Measurements from ENCODE around the gene TRUB2. TPM values are rescaled to one million over a fixed set of nuclear protein-coding genes. Genes with fewer than 3 reads are reported as not detected.

Gene TRUB2
- polyA plus RNA-seq, 1 donor, result 30.2 TPM

- no CpG with 5 or more reads among the region's 14 CpGs for WGBS (ENCODE audit: insufficient coverage, low lambda C conversion rate)
- Histone ChIP-seq H3K27ac (ENCODE audit: low read length) (no peak overlapping the region), H3K9me3 (ENCODE audit: control insufficient read depth, low read depth, low read length) (no peaks in the 10 kb centered on the region), H3K27me3 (ENCODE audit: control insufficient read depth, insufficient read depth, low read length) (no peaks in the 10 kb centered on the region), H3K36me3 (ENCODE audit: control insufficient read depth, insufficient read depth, low read length) (peaks cover 9% of the 10 kb centered on the region), H3K4me1 (ENCODE audit: control insufficient read depth, insufficient read depth, low read length) (peaks cover 12% of the 10 kb centered on the region), H3K4me3 (ENCODE audit: low read length) (peak overlapping the region; percentile 38)
- DNase-seq, result no peak
Measured at GRCh38 chr9:128361296-128361985, 39.2 kb upstream of the TRUB2 start.

- Histone ChIP-seq H3K27me3 (ENCODE audit: control insufficient read depth, insufficient read depth, low read length) (no peaks in the 10 kb centered on the region), H3K36me3 (ENCODE audit: control insufficient read depth, insufficient read depth, low read length) (peaks cover 13% of the 10 kb centered on the region), H3K4me3 (ENCODE audit: low read length) (no peak overlapping the region), H3K4me1 (ENCODE audit: control insufficient read depth, insufficient read depth, low read length) (peaks cover 12% of the 10 kb centered on the region), H3K9me3 (ENCODE audit: control insufficient read depth, low read depth, low read length) (no peaks in the 10 kb centered on the region), H3K27ac (ENCODE audit: low read length) (no peak overlapping the region)
- no peak for DNase-seq
- WGBS (ENCODE audit: insufficient coverage, low lambda C conversion rate), result no CpG with 5 or more reads among the region's 2 CpGs
Measured at GRCh38 chr9:128360826-128361225, 38.6 kb upstream of the TRUB2 start.

- Histone ChIP-seq H3K4me3 (ENCODE audit: low read length) (no peak overlapping the region), H3K36me3 (ENCODE audit: control insufficient read depth, insufficient read depth, low read length) (peaks cover 30% of the 10 kb centered on the region)
Measured at GRCh38 chr9:128358861-128359260, 36.6 kb upstream of the TRUB2 start.

GRCh38 chr9:128358090-128358489 lies 35.8 kb upstream of the TRUB2 start:
- Histone ChIP-seq H3K27me3 (ENCODE audit: control insufficient read depth, insufficient read depth, low read length) (no peaks in the 10 kb centered on the region), H3K27ac (ENCODE audit: low read length) (no peak overlapping the region), H3K9me3 (ENCODE audit: control insufficient read depth, low read depth, low read length) (no peaks in the 10 kb centered on the region), H3K36me3 (ENCODE audit: control insufficient read depth, insufficient read depth, low read length) (peaks cover 33% of the 10 kb centered on the region), H3K4me3 (ENCODE audit: low read length) (no peak overlapping the region), H3K4me1 (ENCODE audit: control insufficient read depth, insufficient read depth, low read length) (peaks cover 5% of the 10 kb centered on the region)
- no CpG with 5 or more reads among the region's 8 CpGs for WGBS (ENCODE audit: insufficient coverage, low lambda C conversion rate)
- no peak for DNase-seq

More at GRCh38 chr9:128358861-128359260, 36.6 kb upstream of the TRUB2 start:
- WGBS (ENCODE audit: insufficient coverage, low lambda C conversion rate), result no CpG with 5 or more reads among the region's 4 CpGs
- peaks cover 5% of the 10 kb centered on the region for H3K4me1 ChIP-seq (ENCODE audit: control insufficient read depth, insufficient read depth, low read length)
- no peaks in the 10 kb centered on the region for H3K27me3 ChIP-seq (ENCODE audit: control insufficient read depth, insufficient read depth, low read length)
- no peak for DNase-seq
- H3K9me3 ChIP-seq (ENCODE audit: control insufficient read depth, low read depth, low read length), result no peaks in the 10 kb centered on the region
- no peak overlapping the region for H3K27ac ChIP-seq (ENCODE audit: low read length)

GRCh38 chr9:128355451-128355850 lies 33.2 kb upstream of the TRUB2 start:
- no peaks in the 10 kb centered on the region for H3K9me3 ChIP-seq (ENCODE audit: control insufficient read depth, low read depth, low read length)
- WGBS (ENCODE audit: insufficient coverage, low lambda C conversion rate), result no CpG with 5 or more reads among the region's 19 CpGs
- H3K27me3 ChIP-seq (ENCODE audit: control insufficient read depth, insufficient read depth, low read length), result no peaks in the 10 kb centered on the region
- no peak for DNase-seq
- H3K4me3 ChIP-seq (ENCODE audit: low read length), result no peak overlapping the region
- H3K27ac ChIP-seq (ENCODE audit: low read length), result no peak overlapping the region
- no peaks in the 10 kb centered on the region for H3K4me1 ChIP-seq (ENCODE audit: control insufficient read depth, insufficient read depth, low read length)
- peaks cover 44% of the 10 kb centered on the region for H3K36me3 ChIP-seq (ENCODE audit: control insufficient read depth, insufficient read depth, low read length)

GRCh38 chr9:128349772-128350171 lies 27.5 kb upstream of the TRUB2 start:
- Histone ChIP-seq H3K36me3 (ENCODE audit: control insufficient read depth, insufficient read depth, low read length) (peaks cover 64% of the 10 kb centered on the region), H3K4me1 (ENCODE audit: control insufficient read depth, insufficient read depth, low read length) (no peaks in the 10 kb centered on the region), H3K4me3 (ENCODE audit: low read length) (no peak overlapping the region), H3K27me3 (ENCODE audit: control insufficient read depth, insufficient read depth, low read length) (no peaks in the 10 kb centered on the region), H3K9me3 (ENCODE audit: control insufficient read depth, low read depth, low read length) (no peaks in the 10 kb centered on the region), H3K27ac (ENCODE audit: low read length) (no peak overlapping the region)
- no CpG with 5 or more reads among the region's 6 CpGs for WGBS (ENCODE audit: insufficient coverage, low lambda C conversion rate)
- no peak for DNase-seq

- Histone ChIP-seq H3K36me3 (ENCODE audit: control insufficient read depth, insufficient read depth, low read length) (peaks cover 64% of the 10 kb centered on the region), H3K27ac (ENCODE audit: low read length) (no peak overlapping the region)
Measured at GRCh38 chr9:128349125-128349524, 26.9 kb upstream of the TRUB2 start.

GRCh38 chr9:128344931-128345605 lies 22.8 kb upstream of the TRUB2 start:
- Histone ChIP-seq H3K4me3 (ENCODE audit: low read length) (no peak overlapping the region), H3K27me3 (ENCODE audit: control insufficient read depth, insufficient read depth, low read length) (no peaks in the 10 kb centered on the region), H3K36me3 (ENCODE audit: control insufficient read depth, insufficient read depth, low read length) (peaks cover 61% of the 10 kb centered on the region), H3K27ac (ENCODE audit: low read length) (no peak overlapping the region), H3K4me1 (ENCODE audit: control insufficient read depth, insufficient read depth, low read length) (peaks cover 21% of the 10 kb centered on the region), H3K9me3 (ENCODE audit: control insufficient read depth, low read depth, low read length) (peaks cover 4% of the 10 kb centered on the region)
- DNase-seq, result no peak
- 90% methylated on average over 4 of the region's 28 CpGs for WGBS (ENCODE audit: insufficient coverage, low lambda C conversion rate)

More at GRCh38 chr9:128349125-128349524, 26.9 kb upstream of the TRUB2 start:
- H3K9me3 ChIP-seq (ENCODE audit: control insufficient read depth, low read depth, low read length), result no peaks in the 10 kb centered on the region
- H3K27me3 ChIP-seq (ENCODE audit: control insufficient read depth, insufficient read depth, low read length), result no peaks in the 10 kb centered on the region
- WGBS (ENCODE audit: insufficient coverage, low lambda C conversion rate), result no CpG with 5 or more reads among the region's 2 CpGs
- no peak for DNase-seq
- no peaks in the 10 kb centered on the region for H3K4me1 ChIP-seq (ENCODE audit: control insufficient read depth, insufficient read depth, low read length)
- H3K4me3 ChIP-seq (ENCODE audit: low read length), result no peak overlapping the region

- DNase-seq, result no peak
- no CpG with 5 or more reads among the region's 4 CpGs for WGBS (ENCODE audit: insufficient coverage, low lambda C conversion rate)
- no peak overlapping the region for H3K27ac ChIP-seq (ENCODE audit: low read length)
- peaks cover 21% of the 10 kb centered on the region for H3K4me1 ChIP-seq (ENCODE audit: control insufficient read depth, insufficient read depth, low read length)
- H3K9me3 ChIP-seq (ENCODE audit: control insufficient read depth, low read depth, low read length), result peaks cover 4% of the 10 kb centered on the region
- no peak overlapping the region for H3K4me3 ChIP-seq (ENCODE audit: low read length)
- no peaks in the 10 kb centered on the region for H3K27me3 ChIP-seq (ENCODE audit: control insufficient read depth, insufficient read depth, low read length)
- H3K36me3 ChIP-seq (ENCODE audit: control insufficient read depth, insufficient read depth, low read length), result peaks cover 51% of the 10 kb centered on the region
Measured at GRCh38 chr9:128343855-128344254, 21.6 kb upstream of the TRUB2 start.

GRCh38 chr9:128342971-128343680 lies 20.9 kb upstream of the TRUB2 start:
- no peak overlapping the region for H3K4me3 ChIP-seq (ENCODE audit: low read length)
- H3K36me3 ChIP-seq (ENCODE audit: control insufficient read depth, insufficient read depth, low read length), result peaks cover 44% of the 10 kb centered on the region
- DNase-seq, result peak in 1 of 2 donors; percentile 50
- no peaks in the 10 kb centered on the region for H3K27me3 ChIP-seq (ENCODE audit: control insufficient read depth, insufficient read depth, low read length)
- no CpG with 5 or more reads among the region's 8 CpGs for WGBS (ENCODE audit: insufficient coverage, low lambda C conversion rate)
- peaks cover 21% of the 10 kb centered on the region for H3K4me1 ChIP-seq (ENCODE audit: control insufficient read depth, insufficient read depth, low read length)
- H3K9me3 ChIP-seq (ENCODE audit: control insufficient read depth, low read depth, low read length), result peaks cover 4% of the 10 kb centered on the region
- H3K27ac ChIP-seq (ENCODE audit: low read length), result no peak overlapping the region
